Endometrium (tissue), 2 donors: Measurements from ENCODE around the gene MOB2.

Experiments used
- FAIRE-seq: peaks from 2 replicates; lab custom pipeline; 2012; peaks lifted over from hg19 to GRCh38; lab: Jason Lieb, UNC
- donor health status: control.
- donor health status: control.

Gene MOB2

GRCh38 chr11:1484695-1485503, 1.7 kb downstream of the MOB2 start:
- FAIRE-seq: no peak

GRCh38 chr11:1484061-1484671, 2.4 kb downstream of the MOB2 start:
- FAIRE-seq: no peak

GRCh38 chr11:1483445-1483961, 3.1 kb downstream of the MOB2 start:
- FAIRE-seq: no peak

- no peak for FAIRE-seq
Measured at GRCh38 chr11:1482581-1483444, 3.8 kb downstream of the MOB2 start.

- FAIRE-seq: no peak
Measured at GRCh38 chr11:1481861-1482441, 4.6 kb downstream of the MOB2 start.

GRCh38 chr11:1481483-1481825, 5.1 kb downstream of the MOB2 start:
- FAIRE-seq: no peak

GRCh38 chr11:1480555-1481482, 5.8 kb downstream of the MOB2 start:
- FAIRE-seq: no peak

- FAIRE-seq: no peak
Measured at GRCh38 chr11:1480191-1480554, 6.4 kb downstream of the MOB2 start.

- no peak for FAIRE-seq
Measured at GRCh38 chr11:1479678-1480118, 6.9 kb downstream of the MOB2 start.

- FAIRE-seq: no peak
Measured at GRCh38 chr11:1479006-1479677, 7.4 kb downstream of the MOB2 start.

GRCh38 chr11:1478544-1478943, 8.0 kb downstream of the MOB2 start:
- no peak for FAIRE-seq

- FAIRE-seq: no peak
Measured at GRCh38 chr11:1478011-1478410, 8.6 kb downstream of the MOB2 start.

GRCh38 chr11:1476940-1477736, 9.4 kb downstream of the MOB2 start:
- no peak for FAIRE-seq

- no peak for FAIRE-seq
Measured at GRCh38 chr11:1475841-1476240, 10.7 kb downstream of the MOB2 start.

- no peak for FAIRE-seq
Measured at GRCh38 chr11:1473786-1474185, 12.8 kb downstream of the MOB2 start.

GRCh38 chr11:1473011-1473628, 13.5 kb downstream of the MOB2 start:
- FAIRE-seq: no peak

GRCh38 chr11:1472180-1473005, 14.2 kb downstream of the MOB2 start:
- FAIRE-seq: no peak

- FAIRE-seq: no peak
Measured at GRCh38 chr11:1471736-1472135, 14.8 kb downstream of the MOB2 start.
